ENCODE results near the gene ARMC12. TPM values are rescaled to one million over a fixed set of nuclear protein-coding genes. Genes with fewer than 3 reads are reported as not detected.

The ARMC12 gene
- total RNA-seq, 1 experiment from 2014 or later: 1.0 TPM

GRCh38 chr6:35729722-35730121 lies 7.1 kb upstream of the ARMC12 start:
- no peak for TF ChIP-seq CTCF (IDR thresholded peaks at IDR 0.05)
- TF ChIP-seq ZBTB21 (CRISPR knock-in tag; IDR thresholded peaks at IDR 0.05; ENCODE audit: borderline replicate concordance): no peak
- no peak for TF ChIP-seq CREM (CRISPR knock-in tag; IDR thresholded peaks at IDR 0.05)
- no peak for TF ChIP-seq JUN (CRISPR knock-in tag; IDR thresholded peaks at IDR 0.05)
- TF ChIP-seq MAX (CRISPR knock-in tag; IDR thresholded peaks at IDR 0.05): no peak
- TF ChIP-seq GRHL2 (CRISPR knock-in tag; IDR thresholded peaks at IDR 0.05; ENCODE audit: insufficient replicate concordance, severe bottlenecking): no peak
- TF ChIP-seq SOX15 (CRISPR knock-in tag; IDR thresholded peaks at IDR 0.05): no peak
- no peak for TF ChIP-seq ZNF317 (CRISPR knock-in tag; IDR thresholded peaks at IDR 0.05; ENCODE audit: borderline replicate concordance, low read depth)
- peaks cover 31% of the 10 kb centered on the region for H3K27me3 Mint-ChIP-seq (ENCODE audit: low read depth)
- POLR2A ChIA-PET: no interaction called here
- H3K36me3 Mint-ChIP-seq: no peaks in the 10 kb centered on the region
- H3K9me3 Mint-ChIP-seq: no peaks in the 10 kb centered on the region
- H3K27ac Mint-ChIP-seq: no peak overlapping the region
- H3K4me1 Mint-ChIP-seq: peaks cover 67% of the 10 kb centered on the region
- no peak for DNase-seq (ENCODE audit: low spot score)
- no peak overlapping the region for H3K4me3 Mint-ChIP-seq
- CTCF ChIA-PET: no interaction called here
- ATAC-seq: no peak

GRCh38 chr6:35730745-35731413 lies 6.0 kb upstream of the ARMC12 start:
- Mint-ChIP-seq H3K36me3 (no peaks in the 10 kb centered on the region), H3K9me3 (no peaks in the 10 kb centered on the region), H3K4me1 (peaks cover 63% of the 10 kb centered on the region), H3K4me3 (peak overlapping the region; percentile 81), H3K27me3 (ENCODE audit: low read depth) (peaks cover 22% of the 10 kb centered on the region), H3K27ac (peak overlapping the region; percentile 23; the same call in 1 of the 2 replicates)
- ChIA-PET CTCF (interaction anchor here (0.9 to 1.9 kb wide), 2 partner anchors 9 to 147 kb away, joined by 3 to 11 read pairs; no protein-coding TSS in a partner anchor), POLR2A (interaction anchor here (1.7 kb wide), 1 partner anchor 13 kb away, joined by 8 read pairs; no protein-coding TSS in a partner anchor)
- peak; percentile 1 for ATAC-seq
- DNase-seq (ENCODE audit: low spot score): no peak
- TF ChIP-seq ELF4 (CRISPR knock-in tag; IDR thresholded peaks at IDR 0.05; ENCODE audit: low read depth) (no peak), NR3C1 (CRISPR knock-in tag; conservative IDR thresholded peaks at IDR 0.05; ENCODE audit: low read depth) (no peak)

GRCh38 chr6:35731414-35731735 lies 5.5 kb upstream of the ARMC12 start:
- Mint-ChIP-seq H3K9me3 (no peaks in the 10 kb centered on the region), H3K4me3 (peak overlapping the region; percentile 81), H3K4me1 (peaks cover 63% of the 10 kb centered on the region), H3K36me3 (no peaks in the 10 kb centered on the region), H3K27ac (peak overlapping the region; percentile 68), H3K27me3 (ENCODE audit: low read depth) (peaks cover 17% of the 10 kb centered on the region)
- ChIA-PET CTCF (interaction anchor here (0.9 to 1.9 kb wide), 2 partner anchors 8 to 147 kb away, joined by 3 to 11 read pairs; no protein-coding TSS in a partner anchor), POLR2A (interaction anchor here (1.7 kb wide), 1 partner anchor 13 kb away, joined by 8 read pairs; no protein-coding TSS in a partner anchor)
- ATAC-seq: peak; percentile 62
- DNase-seq (ENCODE audit: low spot score): peak; percentile 99
- TF ChIP-seq ZNF219 (CRISPR knock-in tag; IDR thresholded peaks at IDR 0.05; ENCODE audit: borderline replicate concordance): no peak
- 0 out of 2 replicates have a peak, but pooled peaks have one; percentile 6 for TF ChIP-seq ETV6 (CRISPR knock-in tag; IDR thresholded peaks at IDR 0.05)
- 0 out of 2 replicates have a peak, but pooled peaks have one; percentile 8 for TF ChIP-seq GABPB1 (CRISPR knock-in tag; IDR thresholded peaks at IDR 0.05)
- no peak for TF ChIP-seq ZNF532 (CRISPR knock-in tag; IDR thresholded peaks at IDR 0.05; ENCODE audit: borderline replicate concordance)
